Stimulated activated CD8-positive, alpha-beta memory T cell treated with anti-CD3 and anti-CD28 coated beads, Interleukin-15, amount 100 ng/mL, for 48 hours (primary cell): Measurements from ENCODE around the gene EPS8L1.
"Not testable (repeated sequence)": the region's sequence is repeated elsewhere in the genome, so short reads cannot be mapped to it uniquely, and the experiment has no call there.

Experiments used
- DNase-seq, 2 donors: peaks; one replicate each; pipeline ENCODE4 v3.0.0-alpha.2; 2020; ENCODE audit warnings: low read depth in 2 of 2

EPS8L1 gene

DNA sequence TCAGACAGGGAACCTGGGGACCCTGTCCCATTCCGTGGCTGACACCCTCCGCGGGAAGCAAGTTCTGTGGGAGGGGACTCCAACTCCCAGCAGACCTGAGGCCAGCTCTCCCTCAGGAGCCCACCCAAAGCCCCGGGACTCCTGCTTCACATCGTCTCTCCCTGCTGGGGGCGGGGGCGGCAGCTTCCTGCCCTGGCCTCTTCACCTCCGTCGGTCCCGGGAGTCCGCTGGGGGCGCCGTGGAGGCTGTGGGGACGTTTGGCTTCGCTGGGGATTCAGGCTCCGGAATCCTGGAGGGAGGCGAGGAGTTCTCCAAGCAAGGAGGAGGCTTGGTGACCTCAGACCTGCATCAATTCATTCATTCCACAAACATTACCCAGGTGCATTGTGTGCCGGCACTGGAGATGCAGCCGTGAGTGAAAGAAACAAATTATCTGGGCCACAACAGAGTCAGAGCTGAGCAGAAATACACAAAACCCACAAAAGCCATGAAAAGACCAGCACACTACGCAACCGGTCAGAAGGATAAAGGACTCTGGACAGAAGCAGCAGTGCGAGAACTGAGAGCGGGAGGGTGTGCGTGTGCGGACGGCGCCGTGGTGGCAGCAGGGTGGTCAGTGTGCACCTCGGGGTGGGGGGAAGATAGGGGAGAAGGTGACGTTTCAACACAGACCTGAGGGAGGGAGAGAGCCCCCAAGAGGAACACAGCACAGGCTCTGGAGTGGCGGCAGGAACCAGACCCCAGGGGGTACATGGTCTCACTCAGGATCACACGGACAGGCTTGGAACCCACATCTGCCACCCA lies 19.0 kb downstream of the EPS8L1 start:
- no peak for DNase-seq

DNA sequence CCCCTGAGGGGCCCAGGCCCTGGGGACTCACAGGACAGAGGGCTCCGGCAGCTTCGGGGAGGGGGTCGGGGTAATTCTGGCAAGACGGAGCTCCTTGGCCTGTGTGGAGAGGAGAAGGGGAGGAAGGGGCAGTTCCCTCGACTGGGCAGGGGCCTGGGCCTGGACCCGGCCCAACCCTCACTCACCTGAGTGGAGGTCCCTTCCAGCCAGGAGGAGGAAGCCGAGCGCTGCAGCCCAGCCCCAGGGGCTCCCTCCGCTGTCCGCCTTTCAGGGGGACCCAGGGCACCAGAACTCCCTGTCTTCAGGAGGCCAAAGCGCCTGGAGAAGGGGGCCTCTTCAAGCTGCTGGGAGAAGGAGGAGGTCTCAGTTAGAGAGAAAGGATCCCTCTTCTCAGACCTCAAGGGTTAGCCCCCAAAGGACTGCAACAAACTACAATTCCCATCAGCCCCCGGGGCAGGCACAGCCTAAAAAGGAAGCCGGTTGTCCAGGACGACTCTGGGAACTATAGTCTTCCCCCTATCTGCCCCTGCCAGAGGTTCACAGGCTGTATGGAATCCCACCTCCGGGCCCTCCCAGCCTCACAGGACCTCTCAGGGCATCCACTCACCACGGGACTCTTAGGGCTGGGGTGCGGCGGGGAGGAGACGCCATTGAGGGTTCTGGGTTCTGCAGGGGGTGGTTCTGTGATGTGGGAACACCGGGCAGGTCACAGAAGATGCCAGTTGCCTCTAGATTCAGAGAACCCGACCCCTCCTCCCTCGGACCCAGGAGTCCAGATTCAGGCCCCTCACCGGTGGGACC lies 19.8 kb downstream of the EPS8L1 start:
- no peak for DNase-seq

DNA sequence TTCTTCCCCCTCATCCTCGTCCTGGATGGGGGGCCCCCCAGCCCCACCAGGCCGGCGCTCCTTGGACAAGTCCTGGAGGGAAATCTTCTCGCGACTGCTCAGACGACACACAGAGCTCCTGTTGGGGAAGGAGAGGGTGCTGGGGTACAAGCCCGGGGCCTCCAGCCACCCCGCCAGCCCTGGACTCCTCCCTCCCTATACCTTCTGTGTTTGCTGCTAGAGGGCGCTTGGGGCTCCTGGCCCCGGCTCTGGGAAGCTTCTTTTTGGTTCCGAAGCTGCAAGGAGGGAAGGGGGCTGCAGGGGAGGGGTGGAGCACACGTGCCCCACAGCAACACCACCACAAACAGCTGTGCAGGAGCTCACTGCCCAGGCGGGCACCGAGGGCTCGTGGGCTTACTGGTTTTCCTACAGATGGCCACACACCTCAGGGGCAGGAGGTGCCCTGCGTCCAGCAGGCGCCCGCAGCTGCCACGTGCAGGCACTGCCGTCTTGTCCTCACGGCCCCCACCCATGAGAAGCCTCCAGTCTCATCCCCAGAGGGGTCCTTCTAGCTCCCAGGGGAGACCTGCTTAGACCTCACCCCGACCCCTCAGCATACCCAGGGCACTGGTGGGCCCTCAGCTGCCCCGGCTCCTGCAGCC lies 20.5 kb downstream of the EPS8L1 start:
- no peak for DNase-seq

DNA sequence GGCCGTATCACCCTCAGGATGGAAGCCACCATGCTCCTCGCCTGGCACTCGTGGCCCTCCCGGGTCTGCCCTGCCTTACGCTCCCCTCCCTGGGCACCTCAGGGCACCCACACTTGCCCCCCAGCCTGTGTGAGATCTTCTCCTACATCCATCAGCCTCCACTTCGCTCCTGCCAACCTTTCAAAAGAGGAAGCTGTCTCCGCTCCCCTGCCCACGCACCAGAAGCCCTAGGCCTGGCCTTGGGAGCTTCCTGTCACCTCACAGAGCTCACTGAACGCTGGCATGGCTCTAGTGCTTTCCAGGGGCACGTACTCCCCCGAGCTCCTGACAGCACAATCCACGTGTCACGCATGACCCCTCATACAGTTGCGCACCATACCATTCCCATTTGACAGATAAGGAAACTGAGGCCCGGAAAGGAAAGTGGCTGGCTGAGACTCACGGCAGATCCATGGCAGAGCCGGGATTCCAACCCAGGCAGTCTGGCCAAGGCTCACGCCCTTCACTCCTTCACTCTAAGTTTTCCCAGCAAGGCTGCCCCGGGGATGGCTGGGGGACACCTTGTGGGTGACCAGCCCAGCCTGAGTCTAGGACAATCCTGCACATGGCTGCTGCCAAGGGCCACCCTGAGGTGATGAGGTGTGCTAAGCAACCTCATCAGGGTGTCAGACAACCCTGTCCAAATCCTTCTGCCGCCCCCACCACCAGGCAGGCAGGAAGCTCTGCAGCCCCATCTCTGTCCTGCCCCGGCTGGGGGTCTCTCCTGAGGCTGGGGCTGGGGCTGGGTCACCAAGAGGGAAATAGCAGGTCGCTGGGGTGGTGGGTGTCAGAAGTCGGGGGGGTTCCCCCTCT lies 22.4 kb downstream of the EPS8L1 start:
- no peak for DNase-seq

DNA sequence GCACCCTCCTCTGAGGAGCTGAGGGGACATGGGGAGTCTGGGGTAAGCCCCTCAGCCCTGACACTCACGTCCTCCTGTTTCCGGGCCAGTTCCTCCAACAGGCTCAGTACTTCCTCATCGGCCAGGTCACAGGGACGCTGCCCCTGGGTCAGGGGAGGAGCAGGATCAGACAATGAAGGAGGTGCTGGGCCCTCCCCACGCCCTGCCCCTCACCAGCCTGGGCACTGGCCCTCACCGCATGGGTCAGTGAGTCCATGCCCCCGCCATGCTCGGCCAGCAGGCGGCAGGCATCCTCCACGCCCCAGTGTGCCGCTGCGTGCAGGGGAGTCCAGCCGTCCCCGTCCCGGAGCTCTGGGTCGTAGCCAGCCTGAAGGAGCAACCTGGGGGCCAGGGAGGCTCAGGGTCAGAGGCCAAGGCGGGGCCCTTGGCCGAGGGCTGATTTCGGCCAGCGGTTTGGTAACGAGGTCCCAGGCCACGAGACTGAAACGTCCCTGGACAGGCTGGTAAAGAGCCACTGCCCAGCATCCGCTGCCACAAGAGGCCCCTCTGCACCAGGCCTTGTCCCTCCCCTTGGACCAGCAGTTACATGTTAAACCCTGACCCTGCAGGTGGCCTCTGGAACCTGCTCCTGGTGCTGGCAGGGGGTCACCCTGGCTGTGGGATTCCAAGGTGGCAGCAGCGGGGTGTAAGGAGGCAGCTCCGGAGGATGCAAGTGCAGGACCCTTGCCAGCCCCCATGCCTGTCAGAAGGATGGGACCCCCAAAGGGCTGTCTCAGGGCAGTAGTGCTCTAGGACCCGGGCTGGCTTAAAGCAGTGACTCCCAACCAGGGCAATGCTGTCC lies 23.3 kb downstream of the EPS8L1 start:
- DNase-seq: no peak

DNA sequence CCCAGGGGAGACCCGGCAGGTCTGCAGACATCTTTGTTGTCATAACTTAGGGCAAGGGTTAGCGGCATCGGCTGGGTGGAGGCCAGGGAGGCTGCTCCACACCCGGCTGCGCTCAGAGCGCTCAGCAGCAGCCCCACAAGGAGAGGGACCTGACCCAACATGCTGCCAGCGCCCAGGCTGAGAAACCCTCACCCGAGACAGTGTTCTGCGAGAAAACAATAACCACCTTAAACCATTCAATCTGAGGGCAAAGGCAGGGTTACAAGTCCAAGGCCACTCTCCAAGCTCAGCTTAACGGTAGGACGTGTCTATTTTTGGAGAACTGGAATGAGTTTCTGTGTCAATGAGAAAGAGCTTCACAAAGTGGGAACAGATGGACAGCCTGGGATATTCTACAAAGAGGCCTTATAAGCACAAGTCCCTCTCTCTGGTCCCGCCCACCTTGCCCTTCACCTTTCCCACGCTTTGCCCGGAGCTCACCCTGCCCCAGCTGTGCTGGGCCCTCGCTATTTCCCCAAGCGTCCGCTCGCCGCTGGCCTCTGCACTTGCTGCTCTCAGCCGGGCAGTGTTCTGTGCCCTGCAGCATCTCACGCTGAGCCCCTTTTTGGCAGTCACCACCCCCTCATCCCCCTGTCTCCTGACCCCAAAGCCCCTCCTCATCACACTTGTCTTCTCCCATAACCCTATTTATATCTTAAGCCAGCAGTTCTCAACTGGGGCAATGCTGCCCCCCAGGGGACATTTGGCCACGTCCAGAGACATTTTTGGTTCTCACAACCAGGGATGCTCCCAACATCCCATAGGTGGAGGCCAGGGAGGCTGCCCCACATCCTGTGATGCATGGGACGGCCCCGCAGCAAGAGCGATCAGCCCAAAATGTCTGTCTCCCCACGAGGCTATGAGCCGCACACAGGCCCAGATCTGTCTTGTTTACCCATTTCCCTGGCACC lies 24.2 kb downstream of the EPS8L1 start:
- DNase-seq: no peak

DNA sequence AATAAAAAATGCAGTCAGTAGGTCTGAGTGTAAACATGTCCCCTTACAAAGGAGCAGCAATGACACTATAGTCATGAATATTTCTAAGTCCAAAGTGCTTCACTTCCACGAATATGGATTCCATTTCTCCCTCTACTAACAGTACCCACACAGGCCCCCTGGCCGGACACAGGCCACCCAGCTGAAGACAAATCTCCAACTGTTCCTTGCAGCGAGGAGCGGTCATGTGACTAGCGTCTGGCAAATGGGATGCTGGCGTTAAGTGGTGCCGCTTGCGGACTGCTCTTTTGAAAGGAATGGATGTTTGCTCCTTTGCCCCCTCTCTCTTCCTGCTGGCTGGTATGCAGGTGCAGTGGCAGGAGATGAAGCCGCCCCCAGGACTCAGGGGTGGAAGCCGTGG lies 25.6 kb downstream of the EPS8L1 start:
- no peak for DNase-seq

DNA sequence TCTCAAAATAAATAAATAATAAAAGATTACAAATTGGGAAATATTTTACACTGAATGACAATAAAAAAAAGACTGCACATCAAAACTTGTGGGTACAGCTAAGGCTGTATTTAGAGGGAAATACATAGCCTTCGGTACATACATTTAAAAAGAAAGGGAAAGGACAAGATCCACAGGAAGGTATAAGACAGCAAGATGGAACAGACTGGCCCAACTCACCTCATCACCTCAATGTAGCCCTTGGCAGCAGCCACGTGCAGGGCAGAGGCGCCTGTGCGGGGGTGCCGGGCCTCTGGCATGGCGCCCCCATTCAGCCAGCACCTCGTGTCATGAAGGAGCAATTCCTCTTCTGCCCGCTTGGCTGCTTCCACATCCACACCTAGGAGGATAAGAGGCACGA lies 27.5 kb downstream of the EPS8L1 start:
- no peak for DNase-seq

GRCh38 chr19:55105237-55105636 lies 29.6 kb downstream of the EPS8L1 start:
- no peak for DNase-seq

GRCh38 chr19:55106591-55106990 lies 30.9 kb downstream of the EPS8L1 start:
- DNase-seq: no peak

- DNase-seq: not testable (repeated sequence)
Measured at GRCh38 chr19:55107252-55107651, 31.6 kb downstream of the EPS8L1 start.

DNA sequence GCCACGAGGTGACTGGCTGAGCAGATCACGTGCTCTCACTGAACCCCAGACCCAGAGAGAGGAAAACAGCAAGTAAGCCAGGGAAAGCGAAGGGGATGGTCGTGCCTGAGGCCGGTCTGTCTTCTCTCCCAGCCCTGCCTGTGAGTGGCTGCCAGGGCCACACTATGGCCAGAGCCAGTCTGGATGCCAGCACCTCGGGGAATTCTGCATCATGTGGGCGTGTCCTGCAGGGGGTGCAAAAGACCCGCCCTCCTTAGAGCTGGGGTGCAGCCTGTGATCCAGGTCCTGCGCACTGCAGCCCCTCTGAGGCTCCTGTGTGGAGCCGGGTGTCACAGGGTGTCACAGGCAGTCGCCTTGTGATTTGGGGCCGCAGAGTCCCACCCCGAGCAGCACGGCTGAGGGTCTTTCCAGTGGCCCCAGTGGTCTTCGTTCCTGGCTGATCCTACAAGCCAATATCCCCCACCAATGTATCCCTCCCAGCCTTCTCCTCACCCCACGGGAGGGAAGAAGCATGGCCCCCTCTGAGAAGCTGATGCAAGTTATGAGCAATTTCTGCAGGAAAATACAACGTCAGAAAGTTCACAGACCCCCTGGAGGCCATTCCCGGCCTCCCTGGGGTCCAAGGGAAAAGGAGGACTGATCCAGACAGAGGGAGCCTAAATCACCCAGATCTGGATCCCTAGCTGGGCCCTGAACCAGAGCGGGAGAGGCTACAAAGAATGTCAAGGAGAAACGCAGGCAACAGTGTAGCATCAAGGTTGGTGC lies 34.0 kb downstream of the EPS8L1 start:
- DNase-seq: no peak

GRCh38 chr19:55111238-55111831 lies 35.7 kb downstream of the EPS8L1 start:
- DNase-seq: no peak

GRCh38 chr19:55112246-55112776 lies 36.6 kb downstream of the EPS8L1 start:
- no peak for DNase-seq

- no peak for DNase-seq
Measured at GRCh38 chr19:55112777-55113569, 37.3 kb downstream of the EPS8L1 start.

DNA sequence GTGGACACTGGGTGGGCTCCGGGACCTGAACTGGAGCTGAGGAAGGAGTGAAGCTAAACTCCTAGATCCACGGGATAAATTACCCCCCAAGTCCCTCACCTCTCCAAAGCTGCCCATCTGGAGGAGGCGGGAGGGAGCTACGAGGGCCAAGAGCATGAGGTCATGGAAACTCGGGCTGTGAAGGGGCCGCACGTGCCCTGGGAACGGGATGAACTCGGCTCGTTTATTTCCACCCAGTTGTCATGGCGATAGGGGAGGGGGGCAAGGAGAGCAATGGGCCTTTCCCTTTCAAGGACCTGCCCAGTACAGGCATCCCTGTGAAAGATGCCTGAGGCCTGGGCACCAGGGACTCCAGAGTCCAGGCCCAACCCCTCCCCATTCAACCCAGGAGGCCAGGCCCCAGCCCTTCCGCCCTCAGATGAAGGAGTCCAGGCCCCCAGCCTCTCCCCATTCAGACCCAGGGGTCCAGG lies 37.9 kb downstream of the EPS8L1 start:
- no peak for DNase-seq

- DNase-seq: no peak
Measured at GRCh38 chr19:55114566-55115145, 39.0 kb downstream of the EPS8L1 start.
